H9 (cell line): ENCODE data around the gene DSC1. TPM values are rescaled to one million over a fixed set of nuclear protein-coding genes. Genes with fewer than 3 reads are reported as not detected.

Experiments used
- DNase-seq: peaks from one replicate; pipeline ENCODE4 v3.0.0-alpha.2; 2017
- H2AFZ ChIP-seq: one replicate; pipeline ENCODE4 v1.6.1; 2013; ENCODE audit warnings: mild to moderate bottlenecking, low read length, control low read depth, moderate library complexity
- H2AK5ac ChIP-seq: 2 replicates; pipeline ENCODE4 v1.6.1; 2013; ENCODE audit warnings: low read length, control low read depth, mixed read lengths; ENCODE audit not compliant: insufficient read length
- H2BK120ac ChIP-seq: one replicate; pipeline ENCODE4 v1.6.1; 2013; ENCODE audit warnings: low read depth, mild to moderate bottlenecking, low read length, control low read depth, inconsistent platforms; ENCODE audit not compliant: poor library complexity, severe bottlenecking
- H2BK12ac ChIP-seq: 2 replicates; pipeline ENCODE4 v1.6.1; 2013; ENCODE audit warnings: low read length, control low read depth, mixed read lengths, low read depth; ENCODE audit not compliant: insufficient read length
- H2BK15ac ChIP-seq: 2 replicates; pipeline ENCODE4 v1.6.1; 2013; ENCODE audit warnings: low read depth, low read length, control low read depth
- H2BK20ac ChIP-seq: one replicate; pipeline ENCODE4 v1.6.1; 2013; ENCODE audit warnings: low read depth, mild to moderate bottlenecking, low read length, control low read depth, inconsistent platforms; ENCODE audit not compliant: poor library complexity, severe bottlenecking
- H2BK5ac ChIP-seq: 2 replicates; pipeline ENCODE4 v1.6.1; 2013; ENCODE audit warnings: low read length, control low read depth, mixed read lengths; ENCODE audit not compliant: insufficient read length
- H3K14ac ChIP-seq: 2 replicates; pipeline ENCODE4 v1.6.1; 2013; ENCODE audit warnings: low read length, control low read depth; ENCODE audit not compliant: insufficient read depth
- H3K18ac ChIP-seq: 2 replicates; pipeline ENCODE4 v1.6.1; 2013; ENCODE audit warnings: low read depth, mild to moderate bottlenecking, mixed read lengths, low read length, control low read depth; ENCODE audit not compliant: insufficient read length
- H3K23ac ChIP-seq: 2 replicates; pipeline ENCODE4 v1.6.1; 2013; ENCODE audit warnings: low read length, control low read depth, mixed read lengths, low read depth; ENCODE audit not compliant: insufficient read length
- H3K23me2 ChIP-seq: 2 replicates; pipeline ENCODE4 v1.6.1; 2013; ENCODE audit warnings: low read depth, mild to moderate bottlenecking, mixed read lengths, low read length, control low read depth; ENCODE audit not compliant: insufficient read length, poor library complexity, severe bottlenecking
- H3K27ac ChIP-seq: 2 replicates; pipeline ENCODE4 v1.5.1; 2013; ENCODE audit warnings: low read length, control low read depth, mixed read lengths, low read depth; ENCODE audit not compliant: insufficient read length
- H3K27me3 ChIP-seq: 2 replicates; pipeline ENCODE4 v1.6.1; 2013; ENCODE audit warnings: low read length, control low read depth, inconsistent platforms; ENCODE audit not compliant: insufficient read depth
- H3K4ac ChIP-seq: 2 replicates; pipeline ENCODE4 v1.6.1; 2013; ENCODE audit warnings: low read depth, mild to moderate bottlenecking, control low read depth, inconsistent platforms, low read length, moderate library complexity
- H3K4me1 ChIP-seq: 2 replicates; pipeline ENCODE4 v1.6.1; 2013; ENCODE audit warnings: low read length, control low read depth, inconsistent platforms; ENCODE audit not compliant: insufficient read depth
- H3K4me2 ChIP-seq: 2 replicates; pipeline ENCODE4 v1.6.1; 2013; ENCODE audit warnings: low read length, control low read depth, mixed read lengths; ENCODE audit not compliant: insufficient read length, insufficient read depth
- H3K56ac ChIP-seq: 2 replicates; pipeline ENCODE4 v1.6.1; 2013; ENCODE audit warnings: low read depth, mild to moderate bottlenecking, mixed read lengths, low read length, control low read depth; ENCODE audit not compliant: insufficient read length
- H3K79me1 ChIP-seq: 2 replicates; pipeline ENCODE4 v1.6.1; 2013; ENCODE audit warnings: low read depth, mild to moderate bottlenecking, moderate library complexity, low read length, control low read depth, inconsistent platforms; ENCODE audit not compliant: insufficient read depth, poor library complexity, severe bottlenecking
- H3K79me2 ChIP-seq: 2 replicates; pipeline ENCODE4 v1.6.1; 2013; ENCODE audit warnings: low read length, control low read depth, inconsistent platforms; ENCODE audit not compliant: insufficient read depth
- H3K9ac ChIP-seq: 2 replicates; pipeline ENCODE4 v1.6.1; 2013; ENCODE audit warnings: low read length, control low read depth, mixed read lengths; ENCODE audit not compliant: insufficient read length; ENCODE audit errors: extremely low read depth
- H3K9me3 ChIP-seq: one replicate; pipeline ENCODE4 v1.6.1; 2013; ENCODE audit warnings: low read depth, low read length, inconsistent platforms; ENCODE audit not compliant: control insufficient read depth
- H3T11ph ChIP-seq: one replicate; pipeline ENCODE4 v1.6.1; 2013; ENCODE audit warnings: mild to moderate bottlenecking, low read length, control low read depth, inconsistent platforms
- H4K20me1 ChIP-seq: one replicate; pipeline ENCODE4 v1.6.1; 2013; ENCODE audit not compliant: control insufficient read depth, insufficient read length, insufficient read depth
- H4K5ac ChIP-seq: 2 replicates; pipeline ENCODE4 v1.6.1; 2013; ENCODE audit warnings: low read depth, mild to moderate bottlenecking, mixed read lengths, low read length, control low read depth; ENCODE audit not compliant: insufficient read length
- H4K8ac ChIP-seq: replicated peaks from 2 replicates; pipeline ENCODE4 v1.6.1; 2013; ENCODE audit warnings: low read length, control low read depth, mixed read lengths, low read depth; ENCODE audit not compliant: insufficient read length
- H4K91ac ChIP-seq: 2 replicates; pipeline ENCODE4 v1.6.1; 2013; ENCODE audit warnings: low read depth, mild to moderate bottlenecking, moderate library complexity, mixed read lengths, low read length, control low read depth; ENCODE audit not compliant: insufficient read length
- H3K27ac Mint-ChIP-seq, 3 experiments: 2 replicates in 2 of 3; 3 replicates in 1 of 3; pipeline ENCODE4 v1.8.0; 2020 to 2021; ENCODE audit warnings: mixed read lengths in 3 of 3, mild to moderate bottlenecking in 1 of 3, moderate library complexity in 1 of 3
- H3K27me3 Mint-ChIP-seq: 2 replicates; pipeline ENCODE4 v1.8.0; 2021; ENCODE audit warnings: low read depth, mild to moderate bottlenecking, moderate library complexity, mixed read lengths
- H3K36me3 Mint-ChIP-seq, 3 experiments: 2 replicates in 2 of 3; 3 replicates in 1 of 3; pipeline ENCODE4 v1.8.0; 2020 to 2021; ENCODE audit warnings: low read depth in 3 of 3, mixed read lengths in 3 of 3; ENCODE audit not compliant: insufficient read depth in 1 of 3
- H3K4me1 Mint-ChIP-seq, 2 experiments: 2 replicates each; pipeline ENCODE4 v1.8.0; 2020; ENCODE audit warnings: mixed read lengths in 2 of 2
- H3K4me3 Mint-ChIP-seq, 2 experiments: 2 replicates in 1 of 2; 3 replicates in 1 of 2; pipeline ENCODE4 v1.8.0; 2020 to 2021; ENCODE audit warnings: mild to moderate bottlenecking in 2 of 2, mixed read lengths in 2 of 2, moderate library complexity in 1 of 2
- H3K9me3 Mint-ChIP-seq, 2 experiments: 2 replicates in 1 of 2; 3 replicates in 1 of 2; pipeline ENCODE4 v1.8.0; 2020; ENCODE audit warnings: mild to moderate bottlenecking in 2 of 2, mixed read lengths in 2 of 2, moderate library complexity in 1 of 2
- CTCF ChIP-seq: fragments of 200-600 bp; sonication (generic); conservative IDR thresholded peaks from 3 replicates; pipeline ENCODE4 v1.8.0; 2021; ENCODE audit warnings: antibody characterized with exemption, mild to moderate bottlenecking
- WGBS: extraction: QIAGEN DNeasy Blood & Tissue Kit; methylation state at CpG from one replicate; pipeline ENCODE4 v1.1.7; 2013; ENCODE audit warnings: missing lambda C conversion rate, low lambda C conversion rate, mixed read lengths; ENCODE audit not compliant: insufficient read length; ENCODE audit errors: extremely low coverage; 5-methylcytosine and 5-hydroxymethylcytosine counted together
- total RNA-seq: library from RNA; stranded (reverse); gene quantifications from 2 replicates; pipeline ENCODE4 v1.2.1, GENCODE V29; 2021

Gene DSC1
- total RNA-seq, 1 experiment from 2014 or later: not detected

- Histone ChIP-seq H4K20me1 (no peaks in the 10 kb centered on the region), H2BK20ac (no peak overlapping the region), H3K4me1 (peaks cover 3% of the 10 kb centered on the region; the same call in 1 of the 2 replicates), H3T11ph (no peak overlapping the region), H2BK12ac (no peak overlapping the region), H3K18ac (peak overlapping the region; percentile 89), H3K27ac (peak overlapping the region; percentile 29), H3K4me2 (peak overlapping the region; percentile 74), H3K9ac (peak overlapping the region; percentile 73), H3K23me2 (peaks cover 3% of the 10 kb centered on the region), H3K4ac (no peak overlapping the region; the same call in 1 of the 2 replicates), H3K56ac (no peak overlapping the region), H3K79me1 (no peaks in the 10 kb centered on the region), H2BK120ac (no peak overlapping the region), H3K79me2 (peaks cover 11% of the 10 kb centered on the region; the same call in 1 of the 2 replicates), H3K27me3 (no peaks in the 10 kb centered on the region), H2BK5ac (no peak overlapping the region), H3K9me3 (no peaks in the 10 kb centered on the region), H4K5ac (no peak overlapping the region), H3K23ac (no peak overlapping the region), H2AFZ (no peak overlapping the region), H4K8ac (no peak overlapping the region), H2BK15ac (no peak overlapping the region), H2AK5ac (no peak overlapping the region), H3K14ac (peak overlapping the region; percentile 94; the same call in 1 of the 2 replicates), H4K91ac (no peak overlapping the region)
- peak; percentile 84 for DNase-seq
- Mint-ChIP-seq H3K4me1 (peaks cover 31 to 34% of the 10 kb centered on the region in 2 experiments), H3K36me3 (no peaks in the 10 kb centered on the region; a peak in 1 of 7 replicates), H3K27me3 (peaks cover 2% of the 10 kb centered on the region; the same call in 1 of the 2 replicates), H3K9me3 (no peaks in the 10 kb centered on the region), H3K4me3 (peak overlapping the region; percentile 92 to 96), H3K27ac (peak overlapping the region; percentile 97 to 100 (median 99))
- TF ChIP-seq CTCF: no peak
- WGBS: no CpG with 5 or more reads among the region's 23 CpGs
Measured at GRCh38 chr18:31100436-31101182, 62.0 kb downstream of the DSC1 start.
